ENCODE data around the gene TRPM4. TPM values are rescaled to one million over a fixed set of nuclear protein-coding genes. Genes with fewer than 3 reads are reported as not detected.
"Not testable (repeated sequence)": the region's sequence is repeated elsewhere in the genome, so short reads cannot be mapped to it uniquely, and the experiment has no call there.

The TRPM4 gene
- polyA plus RNA-seq, 4 donors, result 18.1 to 39.9 (median 28.0) TPM

DNA sequence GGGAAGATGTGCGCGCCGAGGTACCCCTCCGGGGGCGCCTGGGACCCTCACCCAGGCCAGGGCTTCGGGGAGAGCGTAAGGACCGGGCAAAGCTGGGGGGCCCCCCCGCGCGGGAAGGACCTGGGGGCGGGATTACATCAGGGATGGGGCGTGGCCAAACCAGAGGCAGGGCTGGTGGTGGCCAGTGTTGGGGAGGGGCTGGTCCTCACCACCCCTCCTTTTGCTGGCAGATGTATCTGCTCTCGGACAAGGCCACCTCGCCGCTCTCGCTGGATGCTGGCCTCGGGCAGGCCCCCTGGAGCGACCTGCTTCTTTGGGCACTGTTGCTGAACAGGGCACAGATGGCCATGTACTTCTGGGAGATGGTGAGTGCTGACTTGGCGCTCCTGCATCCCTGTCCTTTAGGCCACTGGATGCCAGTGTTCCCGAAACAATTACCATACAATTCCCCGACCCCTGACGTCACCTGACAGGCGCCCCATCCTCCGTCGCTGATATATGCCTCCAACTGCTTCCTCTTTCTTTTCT lies 25.3 kb downstream of the TRPM4 start:
- DNase-seq (ENCODE audit: low read depth in 4 of 4, low spot score in 3 of 4), result no peak

GRCh38 chr19:49186108-49186507 lies 28.5 kb downstream of the TRPM4 start:
- DNase-seq (ENCODE audit: low read depth in 4 of 4, low spot score in 3 of 4), result no peak

DNA sequence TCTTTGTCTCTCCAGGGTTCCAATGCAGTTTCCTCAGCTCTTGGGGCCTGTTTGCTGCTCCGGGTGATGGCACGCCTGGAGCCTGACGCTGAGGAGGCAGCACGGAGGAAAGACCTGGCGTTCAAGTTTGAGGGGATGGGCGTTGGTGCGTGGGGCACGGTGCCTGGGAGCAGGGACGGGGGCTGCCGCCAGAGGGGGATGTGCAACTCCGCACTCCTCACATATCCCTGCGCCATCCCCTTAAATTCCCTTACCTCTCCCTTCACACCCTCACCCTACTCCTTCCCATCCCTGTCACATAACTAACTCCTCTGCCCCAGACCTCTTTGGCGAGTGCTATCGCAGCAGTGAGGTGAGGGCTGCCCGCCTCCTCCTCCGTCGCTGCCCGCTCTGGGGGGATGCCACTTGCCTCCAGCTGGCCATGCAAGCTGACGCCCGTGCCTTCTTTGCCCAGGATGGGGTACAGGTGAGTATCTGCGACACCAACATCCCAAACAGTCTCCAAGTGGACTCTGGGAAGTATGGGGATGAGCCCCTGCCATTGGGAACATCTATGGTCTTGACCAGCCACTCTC lies 31.1 kb downstream of the TRPM4 start:
- DNase-seq (ENCODE audit: low read depth in 4 of 4, low spot score in 3 of 4), result no peak

GRCh38 chr19:49189259-49189658 lies 31.7 kb downstream of the TRPM4 start:
- DNase-seq (ENCODE audit: low read depth in 4 of 4, low spot score in 3 of 4), result no peak

DNA sequence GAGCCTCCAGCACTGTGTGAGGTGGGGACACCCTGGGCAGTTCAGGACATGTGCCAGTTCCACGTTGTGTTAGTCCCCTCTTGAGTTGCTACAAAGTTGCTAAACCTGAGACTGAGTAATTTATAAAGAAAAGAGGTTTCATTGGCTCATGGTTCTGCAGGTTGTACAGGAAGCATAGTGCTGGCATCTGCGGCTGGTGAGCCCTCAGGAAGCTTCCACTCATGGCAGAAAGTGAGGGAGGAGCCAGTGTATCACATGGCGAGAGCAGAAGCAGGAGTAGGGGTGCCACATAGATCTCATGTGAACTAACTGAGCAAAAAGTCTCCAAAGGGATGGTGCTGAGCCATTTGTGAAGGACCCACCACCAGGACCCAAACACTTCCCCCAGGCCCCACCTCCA lies 33.2 kb downstream of the TRPM4 start:
- DNase-seq (ENCODE audit: low read depth in 4 of 4, low spot score in 3 of 4), result no peak

GRCh38 chr19:49193822-49194394 lies 36.3 kb downstream of the TRPM4 start:
- DNase-seq (ENCODE audit: low read depth in 4 of 4, low spot score in 3 of 4), result no peak

DNA sequence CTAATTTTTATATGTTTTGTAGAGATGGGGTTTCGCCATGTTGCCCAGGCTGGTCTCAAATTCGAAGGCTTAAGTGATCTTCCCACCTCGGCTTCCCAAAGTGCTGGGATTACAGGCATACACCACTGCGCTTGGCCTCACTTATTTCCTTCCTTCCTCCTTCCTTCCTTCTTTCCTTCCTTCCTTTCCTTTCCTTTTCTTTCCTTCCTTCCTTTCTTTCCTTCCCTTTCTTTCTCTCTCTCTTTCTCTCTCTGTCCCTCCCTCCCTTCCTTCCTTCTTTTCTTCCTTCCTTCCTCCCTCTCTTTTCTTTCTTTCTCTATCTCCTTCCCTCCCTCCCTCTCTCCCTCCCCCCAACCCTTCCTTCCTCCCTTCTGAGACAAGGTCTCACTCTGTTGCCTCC lies 36.8 kb downstream of the TRPM4 start:
- no peak for DNase-seq (ENCODE audit: low read depth in 4 of 4, low spot score in 3 of 4)

- DNase-seq (ENCODE audit: low read depth in 4 of 4, low spot score in 3 of 4), result no peak
Measured at GRCh38 chr19:49196527-49197240, 39.1 kb downstream of the TRPM4 start.

DNA sequence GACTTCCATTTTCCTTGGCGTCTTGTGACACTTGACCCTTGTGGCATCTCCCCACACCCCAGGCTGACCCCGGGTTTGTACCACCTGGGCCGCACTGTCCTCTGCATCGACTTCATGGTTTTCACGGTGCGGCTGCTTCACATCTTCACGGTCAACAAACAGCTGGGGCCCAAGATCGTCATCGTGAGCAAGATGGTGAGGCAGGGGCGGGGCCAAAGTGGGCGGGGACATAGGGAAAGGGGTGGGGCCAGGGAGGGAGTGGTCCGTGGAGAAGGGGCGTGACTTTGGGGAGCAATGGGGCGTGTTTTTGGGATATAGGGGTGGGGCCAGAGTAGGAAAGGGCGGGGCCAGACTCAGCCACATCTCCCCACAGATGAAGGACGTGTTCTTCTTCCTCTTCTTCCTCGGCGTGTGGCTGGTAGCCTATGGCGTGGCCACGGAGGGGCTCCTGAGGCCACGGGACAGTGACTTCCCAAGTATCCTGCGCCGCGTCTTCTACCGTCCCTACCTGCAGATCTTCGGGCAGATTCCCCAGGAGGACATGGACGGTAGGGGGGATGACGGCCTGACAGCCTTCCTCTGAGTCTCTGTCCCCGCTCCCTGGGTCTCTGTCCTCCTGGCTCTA lies 42.8 kb downstream of the TRPM4 start:
- DNase-seq (ENCODE audit: low read depth in 4 of 4, low spot score in 3 of 4), result no peak

DNA sequence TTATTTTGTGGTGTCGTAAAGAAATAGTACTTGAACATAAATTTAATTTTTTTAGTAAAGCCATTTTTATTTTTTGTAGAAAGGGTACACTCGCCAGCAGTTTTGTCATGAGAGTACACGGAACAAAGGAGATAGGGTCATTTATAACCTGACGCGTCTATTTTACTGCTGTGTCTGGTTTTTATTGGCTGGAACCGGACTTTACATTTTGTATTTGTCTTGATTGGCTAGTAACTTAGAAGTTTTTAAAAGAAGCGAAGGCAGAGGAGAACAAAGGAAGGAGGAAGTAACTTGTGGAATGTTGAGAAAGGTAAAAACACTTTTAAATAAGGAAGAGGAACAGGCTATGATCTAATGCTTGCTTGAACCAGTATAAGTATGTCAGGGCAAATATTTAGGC lies 43.5 kb downstream of the TRPM4 start:
- no peak for DNase-seq (ENCODE audit: low read depth in 4 of 4, low spot score in 3 of 4)

DNA sequence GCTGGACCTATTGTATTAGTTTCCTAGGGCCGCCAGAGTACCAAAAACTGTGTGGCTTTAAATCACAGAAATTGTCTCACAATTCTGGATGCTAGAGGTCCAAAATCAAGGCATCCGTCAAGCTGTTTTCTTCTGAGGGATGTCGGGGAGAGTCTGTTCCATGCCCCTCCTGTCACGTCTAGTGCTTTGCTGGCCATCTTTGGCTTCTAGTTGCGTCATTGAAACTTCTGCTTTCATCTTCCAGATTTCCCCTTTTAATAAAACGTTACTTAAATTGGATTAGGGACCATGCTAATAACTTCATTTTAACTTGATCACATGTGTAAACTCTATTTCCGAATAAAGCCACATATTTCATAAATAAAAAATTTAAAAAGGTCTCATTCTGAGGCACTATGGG lies 47.5 kb downstream of the TRPM4 start:
- no peak for DNase-seq (ENCODE audit: low read depth in 4 of 4, low spot score in 3 of 4)

DNA sequence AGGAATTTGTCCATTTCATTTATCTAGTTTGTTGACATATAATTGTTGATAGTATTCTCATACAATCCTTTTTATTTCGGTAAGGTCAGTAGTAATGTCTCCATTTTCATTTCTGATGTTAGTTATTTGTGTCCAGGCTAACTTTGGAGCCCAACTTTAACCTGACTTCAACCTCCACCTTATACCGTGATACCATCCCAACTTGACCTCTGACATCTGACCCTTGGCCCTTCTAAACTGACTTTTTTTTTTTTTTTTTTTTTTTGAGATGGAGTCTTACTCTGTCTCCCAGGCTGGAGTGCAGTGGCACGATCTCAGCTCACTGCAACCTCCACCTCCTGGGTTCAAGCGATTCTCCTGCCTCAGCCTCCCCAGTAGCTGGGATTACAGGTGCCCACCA lies 51.9 kb downstream of the TRPM4 start:
- not testable (repeated sequence) for DNase-seq (ENCODE audit: low read depth in 4 of 4, low spot score in 3 of 4)

- DNase-seq (ENCODE audit: low read depth in 4 of 4, low spot score in 3 of 4), result peak in 3 of 4 donors; percentile 31 to 55 (median 53)
Measured at GRCh38 chr19:49210108-49210900, 52.7 kb downstream of the TRPM4 start.

DNA sequence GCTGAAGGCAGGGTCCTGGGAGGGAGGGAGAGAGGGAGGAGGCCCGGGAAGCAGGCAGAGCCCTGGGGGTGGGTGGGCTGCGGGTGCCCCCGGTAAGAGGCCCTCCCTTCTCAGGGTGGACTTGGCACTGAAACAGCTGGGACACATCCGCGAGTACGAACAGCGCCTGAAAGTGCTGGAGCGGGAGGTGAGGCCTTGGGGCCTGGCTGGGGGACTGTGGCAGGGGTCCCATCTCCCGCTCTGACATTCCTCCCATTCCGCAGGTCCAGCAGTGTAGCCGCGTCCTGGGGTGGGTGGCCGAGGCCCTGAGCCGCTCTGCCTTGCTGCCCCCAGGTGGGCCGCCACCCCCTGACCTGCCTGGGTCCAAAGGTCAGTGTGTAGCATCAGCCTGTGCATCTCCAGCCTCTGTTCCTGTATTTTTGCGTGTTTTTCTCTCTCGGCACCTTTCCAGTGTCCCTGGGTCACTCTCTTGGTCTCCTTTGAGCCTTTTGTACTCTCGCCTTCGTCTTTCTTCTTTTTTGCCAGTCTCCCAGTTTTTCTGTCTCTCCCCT lies 53.4 kb downstream of the TRPM4 start:
- no peak for DNase-seq (ENCODE audit: low read depth in 4 of 4, low spot score in 3 of 4)

GRCh38 chr19:49212016-49212701 lies 54.6 kb downstream of the TRPM4 start:
- no peak for DNase-seq (ENCODE audit: low read depth in 4 of 4, low spot score in 3 of 4)

DNA sequence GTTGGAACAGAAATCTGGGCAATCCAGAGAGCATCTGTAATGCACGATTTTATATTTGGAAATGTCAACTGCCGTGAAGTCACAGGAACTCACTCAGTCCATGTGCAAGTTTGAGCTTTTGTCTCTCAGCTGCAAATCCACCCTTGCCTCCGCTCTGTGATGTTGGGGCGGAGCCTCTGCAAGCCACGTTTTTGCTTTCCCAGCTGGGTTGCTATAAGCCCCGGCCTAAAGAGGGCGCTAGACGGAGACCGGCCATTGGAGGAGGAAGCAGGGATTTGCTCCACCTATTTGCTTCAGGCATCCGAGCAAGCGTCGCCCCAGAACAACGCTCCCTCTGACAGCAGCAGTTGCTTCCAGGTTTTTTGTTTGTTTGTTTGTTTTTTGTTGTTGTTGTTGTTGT lies 56.2 kb downstream of the TRPM4 start:
- no peak for DNase-seq (ENCODE audit: low read depth in 4 of 4, low spot score in 3 of 4)

- no peak for DNase-seq (ENCODE audit: low read depth in 4 of 4, low spot score in 3 of 4)
Measured at GRCh38 chr19:49214701-49215100, 57.1 kb downstream of the TRPM4 start.

DNA sequence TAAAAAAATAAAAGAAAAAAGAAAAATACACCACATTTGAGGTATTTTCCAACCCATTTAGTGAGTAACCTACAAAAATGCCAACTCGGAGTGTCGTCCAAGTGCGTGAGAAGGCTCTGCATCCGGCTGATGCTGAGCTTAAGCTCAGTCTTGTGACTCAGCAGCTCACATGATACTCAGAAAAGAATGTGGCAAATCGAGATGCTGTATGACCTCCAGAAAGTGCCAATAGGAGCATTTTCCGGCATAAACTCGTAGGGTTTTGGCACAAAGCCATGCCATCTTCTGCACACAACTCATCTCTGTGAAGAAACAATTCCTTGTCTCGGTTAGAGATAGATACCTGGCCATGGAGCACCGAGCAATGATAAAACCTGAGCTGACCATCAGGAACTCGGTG lies 58.5 kb downstream of the TRPM4 start:
- no peak for DNase-seq (ENCODE audit: low read depth in 4 of 4, low spot score in 3 of 4)

- no peak for DNase-seq (ENCODE audit: low read depth in 4 of 4, low spot score in 3 of 4)
Measured at GRCh38 chr19:49217382-49217781, 59.8 kb downstream of the TRPM4 start.

GRCh38 chr19:49222011-49222410 lies 64.4 kb downstream of the TRPM4 start:
- DNase-seq (ENCODE audit: low read depth in 4 of 4, low spot score in 3 of 4), result no peak
